ENCODE measurements around the gene ZSCAN10. TPM values are rescaled to one million over a fixed set of nuclear protein-coding genes. Genes with fewer than 3 reads are reported as not detected.

The ZSCAN10 gene
- total RNA-seq, 1 donor from 2014 or later = not detected

DNA sequence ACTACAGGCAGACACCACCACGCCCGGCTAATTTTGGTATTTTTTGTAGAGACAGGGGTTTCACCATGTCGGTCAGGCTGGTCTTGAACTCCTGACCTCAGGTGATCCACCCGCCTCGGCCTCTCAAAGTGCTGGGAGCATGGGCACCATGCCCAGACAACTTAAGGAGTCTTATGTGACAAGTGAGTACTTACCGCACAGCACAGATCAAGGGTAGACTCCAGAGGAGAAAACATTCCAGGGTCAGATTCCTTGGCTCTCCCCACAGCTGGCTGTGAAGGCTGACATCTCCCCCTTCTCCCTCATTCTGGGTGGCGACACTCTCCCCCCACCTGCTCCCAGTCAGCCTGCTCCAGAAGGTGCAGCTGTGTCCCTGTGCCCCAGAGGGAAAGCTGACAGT, 10.6 kb downstream of the ZSCAN10 start:
- Mint-ChIP-seq H3K27me3 (ENCODE audit: low read depth) (no peaks in the 10 kb centered on the region), H3K36me3 (ENCODE audit: low read depth) (no peaks in the 10 kb centered on the region), H3K27ac (ENCODE audit: unreplicated experiment) (peak overlapping the region; percentile 95), H3K4me1 (peaks cover 18% of the 10 kb centered on the region), H3K9me3 (no peaks in the 10 kb centered on the region), H3K4me3 (peak overlapping the region; percentile 59)
- DNase-seq (ENCODE audit: low read depth, low spot score) = no peak
- no peak for TF ChIP-seq CTCF (conservative IDR thresholded peaks at IDR 0.05)

GRCh38 chr16:3087243-3088235, 11.6 kb downstream of the ZSCAN10 start:
- H3K27me3 Mint-ChIP-seq (ENCODE audit: low read depth) = no peaks in the 10 kb centered on the region
- no peak for TF ChIP-seq CTCF (conservative IDR thresholded peaks at IDR 0.05)

GRCh38 chr16:3086596-3087242, 12.4 kb downstream of the ZSCAN10 start:
- no peaks in the 10 kb centered on the region for H3K9me3 Mint-ChIP-seq
- peaks cover 18% of the 10 kb centered on the region for H3K4me1 Mint-ChIP-seq
- H3K27me3 Mint-ChIP-seq (ENCODE audit: low read depth) = no peaks in the 10 kb centered on the region
- TF ChIP-seq CTCF (conservative IDR thresholded peaks at IDR 0.05) = no peak
- DNase-seq (ENCODE audit: low read depth, low spot score) = no peak
- H3K4me3 Mint-ChIP-seq = no peak overlapping the region
- H3K27ac Mint-ChIP-seq (ENCODE audit: unreplicated experiment) = peak overlapping the region; percentile 67
- no peaks in the 10 kb centered on the region for H3K36me3 Mint-ChIP-seq (ENCODE audit: low read depth)

More at GRCh38 chr16:3087243-3088235, 11.6 kb downstream of the ZSCAN10 start:
- Mint-ChIP-seq H3K4me1 (peaks cover 18% of the 10 kb centered on the region), H3K27ac (ENCODE audit: unreplicated experiment) (peak overlapping the region; percentile 95), H3K4me3 (peak overlapping the region; percentile 59), H3K36me3 (ENCODE audit: low read depth) (no peaks in the 10 kb centered on the region), H3K9me3 (no peaks in the 10 kb centered on the region)
- peak; percentile 48 for DNase-seq (ENCODE audit: low read depth, low spot score)

DNA sequence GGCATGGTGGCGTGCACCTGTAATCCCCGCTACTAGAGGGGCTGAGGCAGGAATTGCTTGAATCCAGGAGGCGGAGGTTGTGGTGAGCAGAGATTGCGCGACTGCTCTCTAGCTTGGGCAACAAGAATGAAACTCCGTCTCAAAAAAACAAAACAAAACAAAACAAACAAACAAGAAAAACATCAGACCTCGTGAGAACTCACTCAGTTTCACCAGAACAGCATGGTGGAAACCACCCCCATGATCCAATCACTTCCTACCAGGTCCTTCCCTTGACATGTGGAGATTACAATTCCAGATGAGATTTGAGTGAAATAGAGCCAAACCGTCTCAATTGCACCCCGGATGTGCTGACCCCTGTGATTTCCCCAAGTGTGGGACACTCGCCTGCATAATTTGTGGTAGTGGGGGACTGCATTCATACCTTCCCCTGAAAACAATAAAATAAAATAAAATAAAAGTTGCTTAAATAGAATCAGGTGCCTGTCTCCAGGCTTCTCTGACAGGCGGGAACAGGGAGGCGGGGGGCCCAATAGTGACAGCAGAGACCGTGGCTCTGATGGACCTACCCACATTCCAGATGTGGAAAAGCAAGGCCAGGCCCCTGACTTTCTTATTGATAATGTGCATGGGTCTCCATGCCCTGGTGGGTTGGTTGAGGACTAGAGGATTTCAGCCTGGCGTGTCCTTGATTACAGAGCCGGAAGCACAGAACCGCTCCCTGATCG, 13.1 kb downstream of the ZSCAN10 start:
- TF ChIP-seq CTCF (conservative IDR thresholded peaks at IDR 0.05) = no peak

DNA sequence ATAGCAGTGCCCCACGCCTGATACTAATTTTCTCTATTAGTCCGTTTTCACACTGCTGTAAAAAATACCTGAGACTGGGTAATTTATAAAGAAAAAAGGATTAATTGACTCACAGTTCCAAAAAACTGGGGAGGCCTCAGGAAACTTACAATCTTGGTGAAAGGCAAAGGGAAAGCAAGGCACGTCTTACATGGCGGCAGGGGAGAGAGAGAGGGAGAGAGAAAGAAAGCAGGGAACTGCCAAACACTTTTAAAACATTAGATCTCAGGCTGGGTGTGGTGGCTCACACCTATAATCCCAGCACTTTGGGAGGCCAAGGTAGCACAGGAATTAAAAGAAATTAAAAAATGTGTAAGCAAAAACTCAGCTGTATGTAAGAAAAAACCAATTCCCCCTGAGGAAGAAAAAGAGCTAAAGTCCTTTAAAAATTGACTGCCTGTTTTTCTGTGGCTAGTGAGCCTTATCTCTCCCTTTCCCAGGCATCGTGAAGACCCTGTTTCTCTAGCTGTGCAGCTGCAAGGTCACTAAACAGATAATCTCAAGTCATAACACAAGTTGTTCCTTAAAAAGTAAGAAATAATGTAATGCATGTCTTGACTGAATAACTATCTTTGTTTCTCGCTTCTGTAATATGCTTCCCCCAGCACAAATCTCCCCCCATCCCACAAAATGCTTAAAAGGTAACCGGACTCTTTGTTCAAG, 14.0 kb downstream of the ZSCAN10 start:
- Mint-ChIP-seq H3K9me3 (no peaks in the 10 kb centered on the region), H3K4me1 (peaks cover 18% of the 10 kb centered on the region), H3K4me3 (no peak overlapping the region), H3K36me3 (ENCODE audit: low read depth) (no peaks in the 10 kb centered on the region), H3K27ac (ENCODE audit: unreplicated experiment) (no peak overlapping the region), H3K27me3 (ENCODE audit: low read depth) (no peaks in the 10 kb centered on the region)
- DNase-seq (ENCODE audit: low read depth, low spot score) = no peak
- no peak for TF ChIP-seq CTCF (conservative IDR thresholded peaks at IDR 0.05)

More for the DNA sequence above, 13.1 kb downstream of the ZSCAN10 start:
- no peak overlapping the region for H3K27ac Mint-ChIP-seq (ENCODE audit: unreplicated experiment)
- no peaks in the 10 kb centered on the region for H3K36me3 Mint-ChIP-seq (ENCODE audit: low read depth)
- peaks cover 18% of the 10 kb centered on the region for H3K4me1 Mint-ChIP-seq
- DNase-seq (ENCODE audit: low read depth, low spot score) = no peak
- H3K4me3 Mint-ChIP-seq = no peak overlapping the region
- H3K27me3 Mint-ChIP-seq (ENCODE audit: low read depth) = no peaks in the 10 kb centered on the region
- H3K9me3 Mint-ChIP-seq = no peaks in the 10 kb centered on the region
